NCI-H1694 treated with DMSO at 0.1 percent for 48 hours (cell line): ENCODE data around the gene MFSD12.
"Not testable (repeated sequence)": the region's sequence is repeated elsewhere in the genome, so short reads cannot be mapped to it uniquely, and the experiment has no call there.

ENCODE experiments used
- DNase-seq: peaks from one replicate; lab custom pipeline; 2025; lab: John Stamatoyannopoulos, UW

Gene MFSD12

DNA sequence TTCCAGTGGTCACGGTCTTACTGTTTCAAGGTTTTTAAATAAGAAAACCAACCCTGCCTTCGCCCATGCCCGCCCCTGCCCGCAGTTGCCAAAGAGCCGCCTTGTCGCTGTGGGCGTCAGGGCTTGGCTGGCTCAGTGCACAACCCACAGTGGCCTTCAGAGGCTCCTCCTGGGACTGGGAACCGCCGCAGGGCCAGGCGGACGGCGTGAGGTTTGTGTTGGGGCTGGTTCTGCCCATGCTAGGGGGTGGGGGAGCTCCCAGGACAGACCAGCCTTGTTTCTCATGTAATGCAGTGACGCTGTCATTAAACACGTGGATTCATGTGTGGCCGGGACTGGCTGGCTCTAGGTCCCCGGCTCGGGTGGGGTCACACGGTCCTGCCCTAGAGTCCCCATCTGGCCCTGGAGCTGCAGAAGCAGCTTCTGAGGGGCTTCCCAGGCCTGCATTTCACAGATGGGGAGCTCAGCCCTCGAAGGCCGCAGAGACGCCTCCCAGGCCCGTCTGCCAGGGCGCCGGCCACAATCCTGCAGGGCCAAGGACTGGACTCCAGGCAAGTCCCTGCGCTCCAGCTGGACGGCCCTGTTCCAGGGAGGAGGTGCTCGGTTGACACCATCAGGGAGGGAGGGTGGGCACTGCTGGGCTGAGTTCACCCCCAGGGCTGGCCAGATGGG, 20.8 kb downstream of the MFSD12 start:
- no peak for DNase-seq

GRCh38 chr19:3535981-3536380, 21.4 kb downstream of the MFSD12 start:
- DNase-seq: no peak

- no peak for DNase-seq
Observed at GRCh38 chr19:3535563-3535965, 21.8 kb downstream of the MFSD12 start.

GRCh38 chr19:3535235-3535535, 22.2 kb downstream of the MFSD12 start:
- no peak for DNase-seq

DNA sequence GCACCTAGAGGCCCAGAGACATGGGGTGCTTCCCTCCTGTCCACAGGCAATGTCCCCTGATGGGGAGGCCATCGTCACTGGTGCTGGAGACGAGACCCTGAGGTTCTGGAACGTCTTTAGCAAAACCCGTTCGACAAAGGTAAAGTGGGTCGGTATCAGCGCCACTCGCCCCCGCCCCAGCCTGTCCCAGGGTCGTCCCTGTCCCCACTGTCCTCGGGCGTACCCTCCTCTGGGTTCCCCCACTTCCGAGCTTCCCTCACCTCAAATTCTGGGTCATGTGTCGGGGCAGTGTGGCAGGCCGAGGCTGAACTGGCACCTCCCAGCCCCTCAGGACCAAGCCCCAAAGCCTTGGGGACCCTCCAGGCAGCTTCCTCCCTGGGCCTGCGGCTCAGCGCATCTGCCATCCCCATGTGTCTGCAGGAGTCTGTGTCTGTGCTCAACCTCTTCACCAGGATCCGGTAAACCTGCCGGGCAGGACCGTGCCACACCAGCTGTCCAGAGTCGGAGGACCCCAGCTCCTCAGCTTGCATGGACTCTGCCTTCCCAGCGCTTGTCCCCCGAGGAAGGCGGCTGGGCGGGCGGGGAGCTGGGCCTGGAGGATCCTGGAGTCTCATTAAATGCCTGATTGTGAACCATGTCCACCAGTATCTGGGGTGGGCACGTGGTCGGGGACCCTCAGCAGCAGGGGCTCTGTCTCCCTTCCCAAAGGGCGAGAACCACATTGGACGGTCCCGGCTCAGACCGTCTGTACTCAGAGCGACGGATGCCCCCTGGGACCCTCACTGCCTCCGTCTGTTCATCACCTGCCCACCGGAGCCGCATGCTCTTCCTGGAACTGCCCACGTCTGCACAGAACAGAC, 22.8 kb downstream of the MFSD12 start:
- DNase-seq: no peak

DNA sequence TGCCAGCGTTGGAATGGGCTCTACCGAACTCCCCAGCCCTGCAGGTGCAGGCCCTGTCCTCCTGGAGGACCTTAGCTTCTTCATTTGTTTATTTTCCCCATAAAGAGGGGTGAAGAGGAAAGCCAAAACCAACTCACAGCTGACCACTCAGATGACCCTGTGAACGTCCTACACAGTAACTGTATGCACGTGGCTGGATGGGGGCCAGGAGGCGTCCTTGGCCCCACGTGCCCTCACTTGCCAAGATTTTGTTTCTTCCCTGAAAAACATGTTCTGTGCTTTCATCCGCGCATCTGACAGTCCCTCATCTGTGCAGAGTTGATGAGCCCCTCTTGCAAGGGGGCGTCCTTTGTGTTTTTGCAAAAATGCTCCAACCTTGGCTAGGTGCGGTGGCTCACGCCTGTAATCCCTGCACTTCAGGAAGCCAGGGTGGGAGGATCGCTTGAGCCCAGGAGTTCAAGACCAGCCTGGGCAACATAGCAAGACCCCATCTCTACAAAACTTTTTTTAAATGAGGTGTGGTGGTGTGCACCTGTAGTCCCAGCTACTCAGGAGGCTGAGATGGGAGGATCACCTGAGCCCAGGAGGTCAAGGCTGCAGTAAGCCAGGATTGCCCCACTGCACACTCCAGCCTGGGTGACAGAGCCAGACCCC, 23.7 kb downstream of the MFSD12 start:
- no peak for DNase-seq

- DNase-seq: no peak
Observed at GRCh38 chr19:3533033-3533432, 24.4 kb downstream of the MFSD12 start.

GRCh38 chr19:3532154-3532786, 25.1 kb downstream of the MFSD12 start:
- DNase-seq: no peak

DNA sequence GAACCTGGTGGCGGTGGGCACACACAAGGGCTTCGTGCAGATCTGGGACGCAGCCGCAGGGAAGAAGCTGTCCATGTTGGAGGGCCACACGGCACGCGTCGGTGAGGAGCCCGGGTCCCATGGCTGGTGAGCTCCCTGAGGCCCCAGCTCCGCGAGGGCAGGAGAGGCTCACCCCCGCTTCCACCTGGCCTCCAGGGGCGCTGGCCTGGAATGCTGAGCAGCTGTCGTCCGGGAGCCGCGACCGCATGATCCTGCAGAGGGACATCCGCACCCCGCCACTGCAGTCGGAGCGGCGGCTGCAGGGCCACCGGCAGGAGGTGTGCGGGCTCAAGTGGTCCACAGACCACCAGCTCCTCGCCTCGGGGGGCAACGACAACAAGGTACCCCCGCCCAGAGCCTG, 25.7 kb downstream of the MFSD12 start:
- no peak for DNase-seq

DNA sequence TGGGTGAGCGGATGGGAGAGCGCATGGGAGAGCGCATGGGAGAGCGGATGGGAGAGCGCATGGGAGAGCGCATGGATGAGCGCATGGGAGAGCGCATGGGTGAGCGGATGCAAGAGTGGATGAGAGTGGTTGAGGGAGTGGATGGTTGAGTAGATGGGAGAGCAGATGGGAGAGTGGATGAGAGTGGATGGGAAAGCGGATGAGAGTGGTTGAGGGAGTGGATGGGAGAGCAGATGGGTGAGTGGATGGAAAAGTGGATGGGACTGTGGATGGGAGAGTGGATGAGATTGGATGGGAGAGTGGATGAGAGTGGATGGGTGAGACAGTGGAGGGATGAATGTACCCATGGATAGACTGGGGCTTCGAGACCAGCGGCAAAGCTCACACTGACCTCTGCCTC, 27.0 kb downstream of the MFSD12 start:
- DNase-seq: no peak

DNA sequence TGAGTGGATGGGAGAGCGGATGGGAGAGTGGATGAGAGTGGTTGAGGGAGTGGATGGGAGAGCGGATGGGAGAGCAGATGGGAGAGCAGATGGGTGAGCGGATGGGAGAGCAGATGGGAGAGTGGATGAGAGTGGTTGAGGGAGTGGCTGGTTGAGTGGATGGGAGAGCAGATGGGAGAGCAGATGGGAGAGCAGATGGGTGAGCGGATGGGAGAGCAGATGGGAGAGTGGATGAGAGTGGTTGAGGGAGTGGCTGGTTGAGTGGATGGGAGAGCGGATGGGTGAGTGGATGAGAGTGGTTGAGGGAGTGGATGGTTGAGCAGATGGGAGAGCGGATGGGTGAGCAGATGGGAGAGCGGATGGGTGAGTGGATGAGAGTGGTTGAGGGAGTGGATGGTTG, 28.1 kb downstream of the MFSD12 start:
- not testable (repeated sequence) for DNase-seq

DNA sequence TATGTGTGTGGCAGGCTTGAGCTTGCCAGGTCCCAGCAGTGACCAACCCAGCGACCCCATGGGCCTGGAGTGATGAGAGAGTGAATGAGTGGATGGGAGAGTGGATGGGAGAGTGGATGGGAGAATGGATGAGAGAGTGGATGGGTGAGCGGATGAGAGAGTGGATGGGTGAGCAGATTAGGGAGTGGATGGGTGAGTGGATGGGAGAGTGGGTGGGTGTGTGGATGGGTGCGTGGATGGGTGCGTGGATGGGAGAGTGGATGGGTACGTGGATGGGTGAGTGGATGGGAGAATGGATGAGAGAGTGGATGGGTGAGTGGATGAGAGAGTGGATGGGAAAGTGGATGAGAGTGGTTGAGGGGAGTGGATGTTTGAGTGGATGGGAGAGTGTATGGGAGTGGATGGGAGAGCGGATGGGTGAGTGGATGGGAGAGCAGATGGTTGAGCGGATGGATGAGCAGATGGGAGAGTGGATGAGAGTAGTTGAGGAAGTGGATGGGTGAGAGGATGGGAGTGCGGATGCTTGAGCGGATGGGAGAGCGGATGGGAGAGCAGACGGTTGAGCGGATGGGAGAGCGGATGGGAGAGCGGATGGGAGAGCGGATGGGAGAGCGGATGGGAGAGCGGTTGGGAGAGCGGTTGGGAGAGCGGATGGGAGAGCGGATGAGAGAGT, 28.7 kb downstream of the MFSD12 start:
- no peak for DNase-seq

- no peak for DNase-seq
Observed at GRCh38 chr19:3528080-3528479, 29.3 kb downstream of the MFSD12 start.

- no peak for DNase-seq
Observed at GRCh38 chr19:3527238-3527910, 30.0 kb downstream of the MFSD12 start.

GRCh38 chr19:3526507-3527237, 30.7 kb downstream of the MFSD12 start:
- no peak for DNase-seq

DNA sequence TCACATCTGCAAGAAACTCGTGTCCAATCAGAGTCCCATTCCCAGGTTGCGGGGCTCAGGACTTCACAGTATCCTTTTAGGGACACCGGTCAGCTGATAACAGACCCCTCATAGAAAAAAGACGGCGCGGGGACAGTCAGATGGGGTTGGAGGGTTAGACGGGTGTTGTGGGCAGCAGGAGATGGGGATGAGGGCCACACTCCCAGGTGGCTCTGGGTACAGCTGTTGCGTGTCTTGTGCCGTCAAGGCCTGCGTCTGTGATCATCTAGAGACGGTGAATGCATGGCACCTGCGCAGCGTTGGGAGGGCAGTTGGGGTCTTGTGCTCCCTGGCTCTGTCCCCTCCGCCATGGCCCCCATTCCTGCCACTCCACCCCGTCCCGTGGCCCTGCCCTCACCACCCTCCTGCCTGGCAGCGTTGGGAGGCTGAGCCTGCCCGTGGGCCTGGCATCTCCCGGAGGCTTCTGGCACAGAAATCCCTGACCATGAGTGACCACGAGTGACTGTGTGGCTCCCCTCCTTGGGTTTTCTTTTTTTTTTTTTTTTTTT, 32.4 kb downstream of the MFSD12 start:
- DNase-seq: no peak

DNA sequence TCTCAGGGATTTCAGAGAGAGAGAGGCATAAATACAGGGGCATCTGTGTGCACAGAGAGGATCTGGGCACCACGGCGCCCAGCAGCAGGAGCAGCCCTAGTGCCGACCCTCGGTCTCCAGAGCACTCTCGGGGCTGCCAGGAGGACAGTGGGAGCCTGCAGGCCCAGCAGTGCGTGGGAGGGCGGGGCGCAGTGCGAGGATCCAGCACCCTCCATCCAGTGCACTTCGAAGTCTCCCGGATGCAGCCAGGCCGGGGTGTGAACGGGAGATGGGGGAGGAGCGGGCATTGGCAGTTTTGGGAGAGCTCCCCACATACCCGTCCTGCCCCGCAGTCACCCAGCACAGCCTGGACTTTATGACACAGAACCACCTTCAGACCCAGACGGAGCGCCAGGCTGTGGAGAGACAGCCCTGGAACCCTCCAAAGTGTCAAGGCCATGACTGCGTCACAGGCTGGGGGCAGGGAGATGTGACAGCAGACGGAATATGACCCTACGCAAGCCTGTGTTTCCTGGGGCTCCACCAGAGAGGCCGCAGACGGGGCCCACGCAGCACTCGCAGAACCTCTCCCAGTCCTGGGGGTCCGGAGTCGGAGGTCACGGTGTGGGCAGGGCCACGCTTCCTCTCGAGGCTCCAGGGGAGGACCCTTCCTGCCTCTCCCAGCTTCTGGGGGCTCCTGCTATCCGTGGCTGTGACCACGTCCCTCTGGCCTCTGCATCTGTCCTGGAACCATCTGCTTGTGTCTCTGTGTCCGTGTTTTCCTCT, 33.1 kb downstream of the MFSD12 start:
- DNase-seq: no peak

DNA sequence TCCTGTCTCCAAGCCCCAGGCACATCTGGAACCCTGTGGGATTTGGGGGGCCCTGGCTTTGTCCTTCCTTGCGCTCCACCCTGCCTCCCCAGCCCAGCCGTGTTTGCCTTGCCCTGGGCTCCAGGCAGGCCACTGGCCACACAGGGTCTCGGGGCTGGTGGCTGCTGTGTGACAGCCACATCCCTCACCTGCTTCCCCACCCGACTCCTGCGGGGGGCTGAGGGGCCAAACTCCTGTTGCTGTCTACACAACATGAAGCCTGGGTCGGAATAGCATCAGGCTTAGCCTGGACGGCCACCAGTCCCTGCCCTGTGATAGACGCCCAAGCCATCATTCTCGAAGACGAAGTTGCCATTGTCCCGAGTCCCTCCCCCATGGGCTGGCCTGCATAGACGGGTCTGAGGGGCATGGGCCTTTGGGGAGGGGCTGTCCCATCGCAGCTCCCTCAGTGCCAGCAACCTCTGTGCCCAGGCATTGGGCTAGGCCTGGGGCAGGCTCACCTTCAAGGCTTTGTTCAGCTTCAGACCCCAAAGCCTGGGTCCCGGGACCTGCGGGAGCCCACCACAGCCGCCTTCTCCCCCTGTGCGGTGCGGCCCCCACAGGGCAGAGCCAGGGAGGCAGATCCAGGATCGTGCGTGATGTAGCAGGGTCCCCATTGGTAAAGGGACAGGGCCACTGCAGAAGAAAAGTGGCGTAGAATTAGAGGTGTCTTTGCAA, 33.9 kb downstream of the MFSD12 start:
- DNase-seq: no peak
